CD14-positive monocyte (primary cell): ENCODE measurements around the gene CFAP107. TPM values are rescaled to one million over a fixed set of nuclear protein-coding genes. Genes with fewer than 3 reads are reported as not detected.
"Not testable (repeated sequence)": the region's sequence is repeated elsewhere in the genome, so short reads cannot be mapped to it uniquely, and the experiment has no call there.

ENCODE experiments used
- DNase-seq, 3 donors: peaks; one replicate each; pipeline ENCODE4 v3.0.0-alpha.2; 2011 to 2022
- H2AFZ ChIP-seq: 2 replicates; pipeline ENCODE4 v1.6.0; 2012; ENCODE audit warnings: mild to moderate bottlenecking, low read depth, low read length, inconsistent platforms; ENCODE audit not compliant: insufficient read depth, poor library complexity, severe bottlenecking
- H3K27ac ChIP-seq, 2 donors: 1 replicate in 1 of 2; 2 replicates in 1 of 2; pipeline ENCODE4 v1.5.1; 2012 to 2013; ENCODE audit warnings: low read length in 2 of 2, control low read depth in 1 of 2, inconsistent platforms in 1 of 2, low read depth in 1 of 2, mild to moderate bottlenecking in 1 of 2
- H3K27me3 ChIP-seq, 2 donors: one replicate each; pipeline versions ENCODE4 v1.6.0 to v1.6.1; 2011 to 2013; ENCODE audit warnings: low read length in 2 of 2; ENCODE audit not compliant: control insufficient read depth in 2 of 2, insufficient read depth in 2 of 2
- H3K36me3 ChIP-seq, 2 donors: replicated peaks in 1 of 2; 1 replicate in 1 of 2; 2 replicates in 1 of 2; pipeline versions ENCODE4 v1.5.1 to v1.6.1; 2012 to 2013; ENCODE audit warnings: low read length in 2 of 2, control low read depth in 1 of 2, inconsistent platforms in 1 of 2, mild to moderate bottlenecking in 1 of 2; ENCODE audit not compliant: insufficient read depth in 2 of 2, control insufficient read depth in 1 of 2
- H3K4me1 ChIP-seq, 2 donors: 1 replicate in 1 of 2; 2 replicates in 1 of 2; pipeline versions ENCODE4 v1.5.1 to v1.6.1; 2012 to 2013; ENCODE audit warnings: low read length in 2 of 2, control low read depth in 1 of 2, inconsistent platforms in 1 of 2, mild to moderate bottlenecking in 1 of 2, moderate library complexity in 1 of 2; ENCODE audit not compliant: insufficient read depth in 2 of 2, control insufficient read depth in 1 of 2
- H3K4me2 ChIP-seq: replicated peaks from 2 replicates; pipeline ENCODE3; 2012; ENCODE audit warnings: low read length, moderate library complexity, mild to moderate bottlenecking; ENCODE audit not compliant: poor library complexity, severe bottlenecking; ENCODE audit errors: extremely low read depth
- H3K4me3 ChIP-seq, 3 experiments: fragments of 200-600 bp in 1 of 3; sonication (generic) in 1 of 3; replicated peaks in 1 of 3; 1 replicate in 2 of 3; 2 replicates in 1 of 3; pipeline ENCODE4 v1.5.1; 2011 to 2013; ENCODE audit warnings: low read length in 3 of 3, mild to moderate bottlenecking in 3 of 3, control low read depth in 2 of 3, low read depth in 2 of 3, inconsistent platforms in 1 of 3, moderate library complexity in 1 of 3
- H3K79me2 ChIP-seq: 2 replicates; pipeline ENCODE4 v1.6.0; 2012; ENCODE audit warnings: mild to moderate bottlenecking, control low read depth, inconsistent platforms, low read length, moderate library complexity; ENCODE audit not compliant: insufficient read depth
- H3K9ac ChIP-seq: 2 replicates; pipeline ENCODE4 v1.6.0; 2017; ENCODE audit warnings: low read length, mild to moderate bottlenecking; ENCODE audit not compliant: insufficient read depth, poor library complexity, severe bottlenecking
- H3K9me3 ChIP-seq, 2 donors: replicated peaks in 1 of 2; 1 replicate in 1 of 2; 2 replicates in 1 of 2; pipeline versions ENCODE4 v1.5.1 to v1.6.1; 2012 to 2013; ENCODE audit warnings: low read length in 2 of 2, control low read depth in 1 of 2; ENCODE audit not compliant: control insufficient read depth in 1 of 2, insufficient read depth in 1 of 2
- H4K20me1 ChIP-seq: 2 replicates; pipeline ENCODE4 v1.6.0; 2012; ENCODE audit warnings: mild to moderate bottlenecking, low read length, control low read depth, moderate library complexity; ENCODE audit not compliant: insufficient read depth
- H3K27ac Mint-ChIP-seq, 7 donors: one replicate each; pipeline ENCODE4 v1.8.0; 2020; ENCODE audit warnings: mild to moderate bottlenecking in 7 of 7, mixed read lengths in 7 of 7, moderate library complexity in 6 of 7, inconsistent platforms in 2 of 7
- H3K27me3 Mint-ChIP-seq, 3 donors: one replicate each; pipeline ENCODE4 v1.8.0; 2021 to 2022; ENCODE audit warnings: low read depth in 3 of 3, mild to moderate bottlenecking in 3 of 3, mixed read lengths in 3 of 3, moderate library complexity in 3 of 3, inconsistent platforms in 1 of 3
- H3K36me3 Mint-ChIP-seq, 2 donors: one replicate each; pipeline ENCODE4 v1.8.0; 2020; ENCODE audit warnings: mixed read lengths in 2 of 2, inconsistent platforms in 1 of 2, mild to moderate bottlenecking in 1 of 2
- H3K4me1 Mint-ChIP-seq: one replicate; pipeline ENCODE4 v1.8.0; 2020; ENCODE audit warnings: mild to moderate bottlenecking, mixed read lengths
- H3K4me3 Mint-ChIP-seq, 2 donors: one replicate each; pipeline ENCODE4 v1.8.0; 2020; ENCODE audit warnings: mild to moderate bottlenecking in 2 of 2, mixed read lengths in 2 of 2, moderate library complexity in 1 of 2
- H3K9me3 Mint-ChIP-seq, 7 donors: one replicate each; pipeline ENCODE4 v1.8.0; 2020 to 2022; ENCODE audit warnings: mixed read lengths in 7 of 7, mild to moderate bottlenecking in 6 of 7, moderate library complexity in 6 of 7, inconsistent platforms in 2 of 7
- WGBS: methylation state at CpG from one replicate; pipeline ENCODE4 v1.1.5; 2013; ENCODE audit warnings: missing lambda C conversion rate; ENCODE audit not compliant: insufficient coverage; 5-methylcytosine and 5-hydroxymethylcytosine counted together
- intact Hi-C, 2 donors: fragments of 100-400 bp; cut with micrococcal nuclease; formaldehyde crosslinking; loops; one replicate each; pipeline versions ENCODE4 v1.15.0 to v1.15.1; 2023
- polyA plus RNA-seq, 3 donors: library from polyadenylated mRNA; depleted of rRNA in 1 of 3; unstranded in 2 of 3; stranded (reverse) in 1 of 3; fragments of 300-500 nt in 2 of 3; fragments of >200 nt in 1 of 3; fragmentation: Illumina TruSeq in 2 of 3; gene quantifications; 1 replicate in 2 of 3; 2 replicates in 1 of 3; pipeline ENCODE4 v1.2.3, GENCODE V29; 2012 to 2021

CFAP107 gene
- polyA plus RNA-seq, 3 donors = not detected

- intact Hi-C loops, H3K4me3 Mint-ChIP-seq, H3K36me3 ChIP-seq: not testable (repeated sequence)
Measured at GRCh38 chr1:12783783-12784182, 37.8 kb downstream of the CFAP107 start.

DNA sequence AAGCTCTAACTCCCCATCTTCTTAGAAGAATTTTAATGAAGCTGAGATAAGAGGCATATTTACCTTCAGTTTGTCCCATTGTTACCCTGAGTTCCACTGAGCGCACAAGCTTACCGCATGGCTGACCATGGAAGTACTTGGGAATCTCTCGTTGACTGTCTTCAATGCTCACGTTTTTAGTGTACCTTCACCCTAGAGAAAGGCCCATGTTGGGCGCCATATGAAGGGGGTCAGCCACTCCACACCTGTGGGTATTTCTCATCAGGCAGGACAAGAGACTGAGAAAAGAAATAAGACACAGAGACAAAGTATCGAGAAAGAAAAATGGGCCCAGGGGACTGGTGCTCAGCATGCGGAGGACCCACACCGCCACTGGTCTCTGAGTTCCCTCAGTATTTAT is 38.7 kb downstream of the CFAP107 start:
- H3K27me3 ChIP-seq, H4K20me1 ChIP-seq, H3K36me3 Mint-ChIP-seq, H3K27ac Mint-ChIP-seq, H3K27ac ChIP-seq, H2AFZ ChIP-seq, DNase-seq, intact Hi-C loops, H3K4me3 ChIP-seq, H3K27me3 Mint-ChIP-seq, H3K4me3 Mint-ChIP-seq, H3K4me1 ChIP-seq, H3K79me2 ChIP-seq, H3K9ac ChIP-seq, H3K4me2 ChIP-seq, H3K36me3 ChIP-seq, H3K4me1 Mint-ChIP-seq: not testable (repeated sequence)
- 100% methylated on average over 2 of the region's 8 CpGs for WGBS
- peaks cover 6 to 41% (median 28%) of the 10 kb centered on the region in 7 donors for H3K9me3 Mint-ChIP-seq
- H3K9me3 ChIP-seq = peaks cover 22 to 23% of the 10 kb centered on the region in 2 donors

More at GRCh38 chr1:12783783-12784182, 37.8 kb downstream of the CFAP107 start:
- H3K27ac ChIP-seq, H4K20me1 ChIP-seq, H3K36me3 Mint-ChIP-seq, H2AFZ ChIP-seq, H3K27me3 Mint-ChIP-seq, H3K27me3 ChIP-seq, H3K4me1 ChIP-seq, H3K4me2 ChIP-seq, DNase-seq, H3K4me1 Mint-ChIP-seq, H3K27ac Mint-ChIP-seq, H3K4me3 ChIP-seq, H3K79me2 ChIP-seq, H3K9ac ChIP-seq: not testable (repeated sequence)
- peaks cover 6 to 41% (median 28%) of the 10 kb centered on the region in 7 donors for H3K9me3 Mint-ChIP-seq
- WGBS = 25% methylated on average over 2 of the region's 7 CpGs
- H3K9me3 ChIP-seq = peaks cover 21 to 23% of the 10 kb centered on the region in 2 donors

DNA sequence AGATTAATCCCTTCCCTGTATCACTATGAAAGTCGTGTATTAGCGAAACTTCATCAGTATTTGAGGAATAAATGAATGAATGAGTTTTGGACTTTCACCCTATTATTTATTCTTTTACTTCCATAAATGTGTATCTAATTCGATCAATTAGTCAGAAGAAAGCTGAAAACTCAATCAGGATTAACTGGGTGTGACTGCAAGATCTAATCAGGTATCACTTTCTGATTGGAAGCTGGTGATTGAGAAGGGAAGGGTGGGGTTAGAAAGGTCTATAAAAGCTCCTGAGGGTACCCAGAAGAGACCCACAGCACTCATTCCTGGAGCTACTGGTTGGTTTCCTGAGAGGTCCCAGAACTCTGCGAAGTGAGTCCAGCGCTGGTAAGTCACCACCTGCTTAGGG is 45.1 kb downstream of the CFAP107 start, which contains the start of gene PRAMEF1:
PRAMEF1 (plus strand) TSS at position 301 of the 400 bp plus-strand sequence. CDS start 1,831 bp downstream, outside the sequence.
- H3K27ac ChIP-seq, H3K36me3 ChIP-seq, H3K4me1 Mint-ChIP-seq, H3K36me3 Mint-ChIP-seq, H3K4me1 ChIP-seq, H3K9ac ChIP-seq, H4K20me1 ChIP-seq, H3K79me2 ChIP-seq, H3K27me3 ChIP-seq, H3K9me3 ChIP-seq, H3K27me3 Mint-ChIP-seq, H3K27ac Mint-ChIP-seq, H2AFZ ChIP-seq, H3K4me2 ChIP-seq, H3K9me3 Mint-ChIP-seq, H3K4me3 ChIP-seq, intact Hi-C loops, H3K4me3 Mint-ChIP-seq, DNase-seq: not testable (repeated sequence)
- no CpG with 5 or more reads among the region's 5 CpGs for WGBS
